ENCODE results near the gene CNTD1.

- TF ChIP-seq POLR2AphosphoS5 (IDR thresholded peaks at IDR 0.05; ENCODE audit: low read depth, low read length) (no peak), POLR2A (IDR thresholded peaks at IDR 0.05; ENCODE audit: low read depth, low read length) (no peak)
Observed at GRCh38 chr17:42819939-42820535, 21.4 kb downstream of the CNTD1 start.

Measured in GM12892 (cell line).